Activated CD4-positive, alpha-beta T cell treated with anti-CD3 and anti-CD28 coated beads, Interleukin-2, Interleukin-4, amounts not matched to agents 100 ng/mL and 50 ng/mL, durations not matched to agents 16 hours and 8 hours (primary cell): ENCODE results near the gene RFX4.

Experiments used
- DNase-seq: peaks from one replicate; pipeline ENCODE4 v3.0.0-alpha.2; 2020; ENCODE audit warnings: low spot score

The RFX4 gene

GRCh38 chr12:106582641-106583230 lies at the start of gene RFX4:
Gene RFX4, plus strand, starts transcription at chr12:106583004. Its CDS starts 317 bp downstream, at chr12:106583321.
- DNase-seq, result no peak

- no peak for DNase-seq
Measured at GRCh38 chr12:106541201-106541600, 41.6 kb upstream of the RFX4 start.

DNA sequence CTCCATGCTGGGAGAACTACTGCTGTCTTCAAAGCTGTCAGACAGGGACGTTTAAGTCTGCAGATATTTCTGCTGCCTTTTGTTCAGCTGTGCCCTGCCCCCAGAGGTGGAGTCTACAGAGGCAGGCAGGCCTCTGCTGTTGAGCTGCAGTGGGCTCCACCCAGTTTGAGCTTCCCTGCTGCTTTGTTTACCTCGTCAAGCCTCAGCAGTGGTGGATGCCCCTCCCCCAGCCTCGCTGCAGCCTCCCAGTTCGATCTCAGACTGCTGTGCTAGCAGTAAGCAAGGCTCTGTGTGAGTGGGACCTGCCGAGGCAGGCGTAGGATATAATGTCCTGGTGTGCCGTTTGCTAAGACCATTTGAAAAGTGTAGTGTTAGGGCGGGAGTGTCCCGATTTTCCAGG lies 31.4 kb upstream of the RFX4 start:
- DNase-seq, result no peak

DNA sequence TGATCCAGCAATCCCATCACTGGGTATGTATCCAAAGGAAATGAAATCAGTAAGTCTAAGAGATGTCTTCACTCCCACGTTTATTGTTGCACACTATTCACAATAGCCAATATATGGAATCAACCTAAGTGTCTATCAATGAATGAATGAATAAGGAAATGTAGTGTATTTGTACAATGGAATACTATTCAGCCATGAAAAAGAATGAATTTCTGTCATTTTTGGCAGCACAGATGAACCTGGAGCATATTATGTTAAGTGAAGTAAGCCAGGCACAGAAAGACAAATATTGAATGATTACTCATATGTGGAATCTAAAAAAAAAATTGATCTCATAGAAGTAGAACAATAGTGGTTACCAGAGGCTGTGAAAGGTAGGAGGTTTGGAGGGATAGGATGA lies 30.6 kb upstream of the RFX4 start:
- DNase-seq, result no peak

DNA sequence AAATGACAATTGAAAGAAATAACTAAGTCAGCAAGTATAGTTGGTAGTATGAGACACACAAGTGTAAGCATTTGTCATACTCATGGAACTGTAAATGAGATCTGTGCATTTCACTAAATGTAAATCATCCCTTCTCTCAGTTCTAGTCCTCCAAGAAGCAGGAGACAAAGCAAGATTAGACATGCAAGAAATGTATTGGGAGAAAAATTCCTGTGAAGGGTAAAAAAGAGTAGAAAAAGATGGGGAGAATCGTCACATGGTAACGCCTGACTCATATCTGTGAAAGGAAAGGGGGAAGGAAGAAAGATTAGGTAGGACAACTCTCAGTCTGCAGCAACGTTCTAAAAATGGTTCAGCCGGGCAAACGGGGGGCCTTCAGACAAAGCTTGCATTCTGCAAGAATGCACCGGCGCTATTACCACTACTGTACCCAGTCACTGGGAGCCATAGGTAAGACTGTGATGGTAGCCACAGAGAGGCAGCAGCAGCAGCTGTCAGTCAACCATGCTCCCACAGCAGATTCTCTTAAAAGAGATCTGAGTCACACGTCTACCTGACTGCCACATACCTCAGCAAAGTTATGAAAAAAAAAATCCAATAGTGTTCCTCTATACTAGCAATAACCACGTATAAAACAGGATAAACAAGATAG lies 18.0 kb upstream of the RFX4 start:
- DNase-seq, result no peak

DNA sequence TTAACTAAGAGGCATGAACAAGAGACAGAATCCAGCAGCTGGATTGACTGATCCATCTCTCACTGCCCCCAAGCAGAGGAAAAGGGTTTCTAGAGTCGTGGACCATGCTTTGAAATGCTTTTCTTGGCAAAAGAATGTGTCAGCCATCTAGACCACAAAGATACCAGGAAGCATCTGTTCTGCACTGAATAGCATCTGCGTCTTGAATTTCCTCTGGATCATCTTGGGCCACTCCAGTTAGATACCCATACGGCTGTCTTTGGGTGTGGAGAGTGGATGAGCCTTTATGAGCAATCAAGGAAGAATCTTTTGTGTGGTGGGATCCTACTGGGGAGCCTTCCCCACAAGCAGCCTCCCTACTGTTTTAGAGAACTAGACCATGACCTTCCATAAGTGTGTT lies 16.0 kb upstream of the RFX4 start:
- DNase-seq, result no peak

- DNase-seq, result no peak
Measured at GRCh38 chr12:106573239-106573638, 9.6 kb upstream of the RFX4 start.

GRCh38 chr12:106576848-106577247 lies 6.0 kb upstream of the RFX4 start:
- no peak for DNase-seq

DNA sequence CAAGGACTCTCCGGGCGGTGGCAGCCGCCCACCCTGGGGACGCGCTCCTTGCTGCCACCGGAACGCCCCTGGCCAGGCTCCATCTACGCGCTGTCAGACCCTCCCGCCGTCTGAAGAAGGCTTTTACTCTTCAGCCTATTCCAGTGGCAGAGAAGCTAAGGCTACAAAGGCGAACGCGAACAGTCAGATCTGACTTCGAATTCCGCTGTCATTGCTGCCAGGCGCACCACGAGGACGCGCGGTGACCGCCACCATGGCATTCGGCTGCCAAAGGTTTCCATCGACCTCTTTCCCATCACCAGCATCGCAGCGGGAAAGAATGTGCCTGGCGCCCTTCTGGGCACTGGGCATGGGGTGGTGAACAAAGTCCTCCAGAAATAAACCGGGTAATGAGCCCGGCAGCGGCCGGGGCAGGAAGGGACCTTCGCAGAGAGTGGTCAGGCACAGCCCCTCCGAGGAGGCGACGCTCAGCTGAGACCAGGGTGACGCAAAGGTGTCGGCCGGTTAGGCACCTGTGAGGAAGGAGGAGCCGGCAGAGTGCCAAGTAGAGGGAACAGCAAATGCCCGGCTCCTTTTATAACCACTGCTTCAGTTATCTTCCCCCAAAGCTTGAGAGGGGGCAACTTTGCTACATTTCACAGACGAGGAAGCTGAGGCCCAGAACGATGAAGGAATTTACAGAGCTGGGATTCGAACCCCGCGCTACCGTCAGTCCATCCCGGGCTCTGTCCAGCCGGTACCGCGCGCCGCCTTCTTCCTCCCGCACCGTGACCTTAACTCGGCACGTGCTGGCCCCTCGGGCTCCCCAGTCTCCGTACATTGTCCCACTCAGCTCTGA lies 1.9 kb upstream of the RFX4 start:
- DNase-seq, result no peak

DNA sequence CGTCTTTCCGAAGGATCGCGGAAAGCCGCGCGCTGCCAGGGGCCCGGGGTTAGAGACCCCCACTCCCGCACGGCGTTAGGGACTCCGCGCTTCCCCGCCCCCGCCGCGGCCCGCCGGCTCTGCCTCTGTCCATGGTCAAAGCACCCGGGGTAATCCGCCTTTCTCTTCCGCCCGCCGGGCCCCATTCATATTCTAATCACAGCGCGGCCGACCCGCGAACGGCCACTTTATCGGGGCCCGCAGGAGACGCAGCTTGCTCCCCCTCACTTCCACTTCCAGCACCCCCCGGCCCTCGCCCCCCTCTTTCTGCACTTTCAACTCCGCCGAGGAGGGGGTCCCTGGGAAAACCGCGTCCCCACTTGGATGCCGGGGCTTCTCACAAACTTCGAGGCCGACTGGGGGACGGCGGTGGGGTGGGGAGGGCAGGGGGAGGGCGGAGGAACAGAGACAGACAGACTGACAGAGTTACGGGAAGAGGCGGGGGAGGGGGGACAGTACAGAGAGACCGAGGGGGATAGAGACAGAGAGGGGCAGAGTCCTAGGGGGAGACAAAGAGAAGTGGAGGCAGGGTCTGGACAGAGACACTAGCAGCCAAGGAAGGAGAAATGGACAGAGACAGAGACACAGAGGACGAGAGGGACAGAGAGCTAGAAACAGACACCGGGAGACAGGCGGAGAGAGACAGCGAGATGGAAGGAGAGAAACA lies 1.1 kb upstream of the RFX4 start:
- DNase-seq, result no peak

- DNase-seq, result no peak
Measured at GRCh38 chr12:106582249-106582591, 584 bp upstream of the RFX4 start.

DNA sequence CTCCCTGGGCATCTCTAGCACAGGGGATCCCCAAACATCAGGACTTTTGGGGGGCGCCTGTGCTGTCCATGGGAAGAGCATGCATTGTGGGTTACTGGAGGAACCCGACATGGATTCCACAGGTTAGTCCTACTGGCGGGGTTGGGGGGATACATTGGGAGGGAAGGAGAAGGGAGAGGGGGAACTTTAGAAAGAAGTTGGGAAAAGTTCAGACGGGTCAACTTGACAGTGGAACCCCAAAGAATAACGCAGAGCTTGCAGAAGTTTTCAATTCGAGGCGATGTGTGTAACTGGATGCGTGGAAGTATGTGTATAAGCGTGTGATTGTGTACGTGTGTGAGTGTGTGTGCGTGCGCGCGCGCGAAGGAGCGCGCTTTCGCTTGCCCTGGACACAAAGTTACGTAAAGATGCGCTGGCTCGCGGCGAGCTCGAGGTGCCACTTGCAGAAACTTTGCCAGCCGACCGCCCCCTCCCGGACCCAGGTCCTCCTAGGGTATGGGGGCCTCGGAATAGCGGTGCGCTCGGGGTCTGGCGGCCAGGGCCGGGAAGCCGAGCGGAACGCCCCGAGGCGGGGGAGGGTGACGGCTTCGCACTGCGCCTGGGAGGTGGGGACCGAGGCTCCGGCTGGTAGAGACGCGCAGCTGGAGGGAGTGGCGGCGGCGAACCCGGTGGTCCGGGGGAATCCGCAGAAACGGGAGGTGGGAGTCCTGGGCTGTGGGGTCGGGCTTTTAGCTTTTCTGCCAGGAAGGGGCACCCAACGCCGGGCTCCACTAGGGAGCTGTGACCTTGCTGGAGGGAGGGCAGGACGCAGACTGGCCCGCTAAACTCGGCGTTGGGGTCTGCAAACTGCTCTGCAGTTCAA lies 669 bp downstream of the RFX4 start:
- no peak for DNase-seq

GRCh38 chr12:106584104-106585064 lies 1.6 kb downstream of the RFX4 start:
- DNase-seq, result no peak

GRCh38 chr12:106585105-106585520 lies 2.3 kb downstream of the RFX4 start:
- no peak for DNase-seq

DNA sequence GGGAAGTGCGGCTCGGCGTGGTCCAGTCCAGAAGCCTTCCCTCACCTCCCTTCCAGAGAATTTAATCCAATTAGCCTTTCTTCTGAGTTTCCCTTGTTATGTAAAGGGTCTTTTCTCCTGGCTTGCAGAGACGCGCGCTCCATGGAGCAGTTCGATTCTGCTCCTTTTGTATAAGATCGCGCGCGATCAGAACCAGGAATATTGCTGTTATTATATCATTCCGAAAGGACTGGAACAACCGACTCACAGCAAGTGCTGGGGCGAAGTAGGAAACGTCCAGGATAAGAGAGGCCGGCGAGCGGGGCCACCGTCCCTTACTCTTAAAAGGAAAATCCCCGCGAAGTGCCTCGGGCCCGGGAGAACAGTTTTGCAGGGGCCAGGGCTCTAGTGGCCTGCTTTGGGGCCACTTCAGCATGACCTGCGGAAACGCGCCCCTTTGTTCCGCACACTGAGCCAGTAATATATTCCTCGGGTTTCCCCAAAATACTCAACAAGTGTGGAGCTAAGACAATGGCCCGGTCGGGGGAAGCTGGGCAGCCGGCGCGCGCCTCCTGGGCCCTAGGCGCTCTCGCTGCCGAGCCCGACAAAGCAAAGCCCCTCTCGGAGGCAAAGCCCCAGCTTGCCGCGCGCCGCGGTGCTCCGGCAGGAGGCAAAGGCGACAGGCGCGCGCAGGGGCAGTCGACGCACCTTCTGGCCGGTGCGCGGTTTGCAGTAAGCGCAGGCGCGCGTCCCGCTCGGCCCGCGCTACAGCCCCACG lies 2.9 kb downstream of the RFX4 start:
- no peak for DNase-seq

DNA sequence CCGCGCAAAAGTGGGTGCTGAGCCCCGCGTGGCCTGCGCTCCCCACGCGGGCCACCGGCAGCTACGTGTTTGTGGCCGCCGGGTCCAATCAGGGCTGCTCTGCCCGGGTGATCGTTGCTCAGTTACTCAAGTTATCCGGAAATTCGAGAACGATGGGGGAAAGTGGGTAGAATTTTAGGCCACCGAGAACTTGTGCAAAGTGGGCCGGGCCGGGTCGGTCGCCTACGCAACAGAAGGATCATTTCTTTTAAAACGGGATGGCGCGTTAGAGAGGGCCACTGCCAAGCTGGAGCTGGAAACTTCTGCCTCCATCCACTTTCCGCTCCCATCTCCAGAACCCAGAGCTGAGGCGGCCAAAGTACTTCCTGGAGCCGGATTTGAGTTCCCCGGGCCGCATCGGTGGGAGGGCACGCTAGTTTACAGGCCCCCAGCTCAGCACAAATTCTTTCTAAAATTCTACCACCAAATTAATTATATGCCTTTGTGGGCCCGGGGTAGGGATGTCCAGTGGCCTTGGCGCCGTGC lies 3.5 kb downstream of the RFX4 start:
- DNase-seq, result no peak

DNA sequence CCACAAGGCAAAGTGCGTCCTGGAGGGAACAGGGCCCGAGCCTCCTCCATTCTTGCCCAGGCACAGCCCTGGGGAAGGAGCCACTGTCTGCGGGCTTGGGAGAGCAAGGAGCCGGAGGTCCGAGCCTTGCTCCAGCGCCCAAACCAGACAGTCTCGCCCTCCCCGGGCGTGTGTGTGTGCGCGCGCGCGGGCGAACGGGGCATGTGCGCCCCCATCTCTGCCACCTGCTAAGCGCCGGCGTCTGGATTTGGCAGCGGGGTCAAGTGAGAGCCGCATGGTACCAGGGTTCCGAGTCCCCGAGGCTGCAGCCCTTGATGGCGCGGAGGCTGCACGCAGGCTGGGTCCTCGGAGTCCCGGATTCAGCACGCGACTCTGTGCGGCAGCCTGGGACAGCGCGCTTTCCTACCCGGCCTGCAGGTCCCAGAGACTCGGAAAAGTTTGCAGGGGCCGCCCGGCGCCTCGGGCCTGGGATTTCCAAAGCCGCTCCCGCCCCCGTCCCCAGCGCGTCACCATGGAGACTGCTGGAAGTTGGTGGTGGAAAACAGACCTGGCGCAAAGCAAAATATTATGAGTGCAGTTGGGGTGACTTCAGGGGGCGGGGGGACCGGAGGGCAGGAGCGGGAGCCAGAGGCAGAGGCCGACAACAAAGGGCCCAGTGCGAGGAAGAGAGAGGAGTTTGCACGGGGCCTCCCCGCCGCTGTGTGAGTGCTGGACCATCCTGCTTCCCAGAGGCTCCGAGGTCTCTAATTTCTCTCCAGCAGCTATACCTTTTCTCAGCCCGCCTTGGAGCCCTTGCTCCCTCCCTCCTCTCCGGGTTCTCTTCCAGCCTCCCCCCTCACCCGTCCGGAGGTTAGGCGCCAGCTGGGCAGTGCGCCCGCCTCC lies 4.2 kb downstream of the RFX4 start:
- no peak for DNase-seq

- no peak for DNase-seq
Measured at GRCh38 chr12:106588771-106589170, 6.0 kb downstream of the RFX4 start.

DNA sequence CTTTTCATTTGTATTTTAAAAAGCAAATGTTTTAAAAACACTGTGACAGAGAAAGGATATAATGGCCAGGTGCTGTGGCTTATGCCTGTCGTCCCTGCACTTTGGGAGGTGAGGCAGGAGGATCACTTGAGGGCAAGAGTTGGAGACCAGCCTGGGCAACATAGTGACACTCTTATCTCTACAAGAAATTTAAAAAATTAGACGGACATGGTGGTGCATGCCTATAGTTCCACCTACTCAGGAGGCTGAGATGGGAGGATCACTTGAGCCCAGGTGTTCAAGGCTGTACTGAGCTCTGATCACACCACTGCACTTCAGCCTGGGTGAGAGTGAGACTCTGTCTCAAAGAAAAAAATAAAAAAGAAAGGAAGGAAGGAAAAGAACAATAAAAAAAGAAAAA lies 7.8 kb downstream of the RFX4 start:
- DNase-seq, result no peak
